Activated B cell treated with CpG ODN at 0.5 μM for 24 hours (primary cell): Measurements from ENCODE around the gene LRIF1. TPM values are rescaled to one million over a fixed set of nuclear protein-coding genes. Genes with fewer than 3 reads are reported as not detected.
A peak's percentile ranks its signal among the peaks of the same experiment; 100 is the strongest.

Experiments used
- ATAC-seq: fragments of 200-7000 bp; cut with Tn5 transposase; one replicate; pipeline ENCODE4 v1.10.0; 2021; ENCODE audit warnings: low read depth, mild to moderate bottlenecking, moderate library complexity
- CTCF ChIA-PET: fragments of 350-600 bp; sonication (Branson Sonifier 250); formaldehyde crosslinking; loops from one replicate; lab custom pipeline; 2021; ENCODE audit warnings: antibody characterized with exemption; lab: Charles Lee
- POLR2A ChIA-PET: fragments of 350-600 bp; sonication (Branson Sonifier 250); formaldehyde crosslinking; loops from one replicate; lab custom pipeline; 2021; ENCODE audit warnings: antibody characterized with exemption; lab: Charles Lee
- DNase-seq: peaks from one replicate; pipeline ENCODE4 v3.0.0; 2022
- H3K27ac Mint-ChIP-seq: one replicate; pipeline ENCODE4 v1.8.0; 2020; ENCODE audit warnings: mixed read lengths
- H3K27me3 Mint-ChIP-seq: one replicate; pipeline ENCODE4 v1.8.0; 2021; ENCODE audit warnings: mixed read lengths
- H3K36me3 Mint-ChIP-seq: one replicate; pipeline ENCODE4 v1.8.0; 2021; ENCODE audit warnings: low read depth, mixed read lengths
- H3K4me1 Mint-ChIP-seq: one replicate; pipeline ENCODE4 v1.8.0; 2021; ENCODE audit warnings: mixed read lengths
- H3K4me3 Mint-ChIP-seq: one replicate; pipeline ENCODE4 v1.8.0; 2020; ENCODE audit warnings: mild to moderate bottlenecking, mixed read lengths
- H3K9me3 Mint-ChIP-seq: one replicate; pipeline ENCODE4 v1.8.0; 2020; ENCODE audit warnings: mixed read lengths
- CTCF ChIP-seq: fragments of 200-600 bp; IDR thresholded peaks from one replicate; pipeline ENCODE4 v1.8.0; 2022; ENCODE audit warnings: antibody characterized with exemption, mild to moderate bottlenecking
- intact Hi-C: fragments of 100-400 bp; cut with micrococcal nuclease; formaldehyde crosslinking; loops from one replicate; pipeline ENCODE4 v1.15.1; 2024
- total RNA-seq: library from RNA; stranded (reverse); gene quantifications from 2 replicates; pipeline ENCODE4 v1.2.3, GENCODE V29; 2022

LRIF1 gene
- total RNA-seq, 1 donor from 2014 or later = 17.0 TPM

- ATAC-seq (no peak), DNase-seq (no peak)
- intact Hi-C loops = no loop called here
- H3K4me3 Mint-ChIP-seq = no peak overlapping the region
- POLR2A ChIA-PET = no interaction called here
- CTCF ChIA-PET = no interaction called here
- H3K36me3 Mint-ChIP-seq = peaks cover 91% of the 10 kb centered on the region
- no peaks in the 10 kb centered on the region for H3K27me3 Mint-ChIP-seq
- TF ChIP-seq CTCF = no peak
- no peaks in the 10 kb centered on the region for H3K9me3 Mint-ChIP-seq
- H3K27ac Mint-ChIP-seq = peak overlapping the region; percentile 62
- peaks cover 74% of the 10 kb centered on the region for H3K4me1 Mint-ChIP-seq
These were observed 66.0 kb downstream of the LRIF1 start for GRCh38 chr1:110897681-110898080.

Other genes with a start within 250 kb of the LRIF1 start
- 491 and 522 TPM in 2 replicates for gene CD53, start 90.8 kb downstream of the LRIF1 start, total RNA-seq
- 61.8 and 77.6 TPM in 2 replicates for gene DRAM2, start 176.2 kb upstream of the LRIF1 start, total RNA-seq
- 74.4 and 87.0 TPM in 2 replicates for gene CEPT1, start 176.3 kb upstream of the LRIF1 start, total RNA-seq
- gene DENND2D, start 236.7 kb upstream of the LRIF1 start, total RNA-seq = 48.9 and 58.6 TPM in 2 replicates